ENCODE measurements around the gene NAA50.

- TF ChIP-seq CTCF (IDR thresholded peaks at IDR 0.05; ENCODE audit: low read depth, low read length) (no peak), POLR2A (IDR thresholded peaks at IDR 0.05; ENCODE audit: extremely low read depth, insufficient read length) (no peak)
These were observed 5.0 kb downstream of the NAA50 start for GRCh38 chr3:113741086-113741485.

Measured in NB4 (cell line).